Fibroblast of lung (primary cell): ENCODE results near the gene CNNM1. TPM values are rescaled to one million over a fixed set of nuclear protein-coding genes. Genes with fewer than 3 reads are reported as not detected.

Source experiments
- DNase-seq, 2 donors: peaks; one replicate each; pipeline versions ENCODE4 v3.0.0 to v3.0.0-alpha.2; 2010; ENCODE audit warnings: low read depth in 2 of 2
- H2AFZ ChIP-seq: 2 replicates; pipeline ENCODE4 v1.5.1; 2012; ENCODE audit warnings: low read length, control low read depth, inconsistent platforms
- H3K27ac ChIP-seq: 2 replicates; pipeline ENCODE4 v1.5.1; 2011; ENCODE audit warnings: low read length, control low read depth; ENCODE audit not compliant: insufficient read depth
- H3K27me3 ChIP-seq: 2 replicates; pipeline ENCODE4 v1.5.1; 2011; ENCODE audit warnings: mild to moderate bottlenecking, low read length; ENCODE audit not compliant: control insufficient read depth, insufficient read depth
- H3K36me3 ChIP-seq: 2 replicates; pipeline ENCODE4 v1.5.1; 2011; ENCODE audit warnings: low read length; ENCODE audit not compliant: control insufficient read depth, insufficient read depth
- H3K4me1 ChIP-seq: 2 replicates; pipeline ENCODE4 v1.5.1; 2011; ENCODE audit warnings: low read length; ENCODE audit not compliant: control insufficient read depth, insufficient read depth; ENCODE audit errors: extremely low read depth
- H3K4me2 ChIP-seq: 2 replicates; pipeline ENCODE4 v1.5.1; 2011; ENCODE audit warnings: low read length, control low read depth; ENCODE audit not compliant: insufficient read depth; ENCODE audit errors: extremely low read depth
- H3K4me3 ChIP-seq, 4 experiments: fragments of 200-600 bp in 1 of 4; sonication (generic) in 1 of 4; replicated peaks in 1 of 4; 2 replicates each; pipeline ENCODE4 v1.5.1; 2011 to 2016; ENCODE audit warnings: low read length in 4 of 4, low read depth in 3 of 4, mild to moderate bottlenecking in 3 of 4, control low read depth in 2 of 4, inconsistent platforms in 1 of 4, mixed read lengths in 1 of 4; ENCODE audit not compliant: insufficient read depth in 1 of 4; ENCODE audit errors: control extremely low read depth in 1 of 4
- H3K79me2 ChIP-seq: 2 replicates; pipeline ENCODE4 v1.5.1; 2012; ENCODE audit warnings: mild to moderate bottlenecking, low read length, inconsistent platforms; ENCODE audit not compliant: control insufficient read depth, insufficient read depth
- H3K9ac ChIP-seq: 2 replicates; pipeline ENCODE4 v1.5.1; 2011; ENCODE audit warnings: mild to moderate bottlenecking, low read length, control low read depth; ENCODE audit not compliant: insufficient read depth
- H3K9me3 ChIP-seq: 2 replicates; pipeline ENCODE4 v1.5.1; 2012; ENCODE audit warnings: low read depth, low read length; ENCODE audit not compliant: control insufficient read depth, insufficient read depth
- H4K20me1 ChIP-seq: 2 replicates; pipeline ENCODE4 v1.5.1; 2011; ENCODE audit warnings: low read length; ENCODE audit not compliant: control insufficient read depth, insufficient read depth; ENCODE audit errors: extremely low read depth
- CTCF ChIP-seq, 2 donors: IDR thresholded peaks in 1 of 2; conservative IDR thresholded peaks in 1 of 2; 1 replicate in 1 of 2; 2 replicates in 1 of 2; pipeline ENCODE4 v1.5.1; 2011 to 2012; ENCODE audit warnings: low read length in 2 of 2, control low read depth in 1 of 2, inconsistent platforms in 1 of 2, low read depth in 1 of 2, mild to moderate bottlenecking in 1 of 2
- EZH2 ChIP-seq: IDR thresholded peaks from 2 replicates; pipeline ENCODE4 v1.5.1; 2012; ENCODE audit warnings: low read length, control low read depth, mild to moderate bottlenecking; ENCODE audit errors: missing control alignments
- polyA plus RNA-seq, 2 donors: library from polyadenylated mRNA; depleted of rRNA in 1 of 2; stranded (reverse) in 1 of 2; unstranded in 1 of 2; fragments of >200 nt; gene quantifications; 2 replicates each; pipeline ENCODE4 v1.2.1, GENCODE V29; 2011 to 2012; ENCODE audit warnings: missing spikeins in 1 of 2
- total RNA-seq: library from RNA; depleted of rRNA; stranded (reverse); fragments of >200 nt; gene quantifications from 2 replicates; pipeline ENCODE4 v1.2.1, GENCODE V29; 2014

CNNM1 gene
- total and polyA plus RNA-seq, 2 donors (not counting 1 experiment from before 2014, with no cell fraction given): 0.20 to 0.66 TPM

- no peaks in the 10 kb centered on the region for H4K20me1 ChIP-seq
- H2AFZ ChIP-seq: no peak overlapping the region
Measured at GRCh38 chr10:99316374-99316773, 12.8 kb upstream of the CNNM1 start.

GRCh38 chr10:99318048-99318447, 11.1 kb upstream of the CNNM1 start:
- no peaks in the 10 kb centered on the region for H3K36me3 ChIP-seq
- H3K4me1 ChIP-seq: no peaks in the 10 kb centered on the region
- H3K4me2 ChIP-seq: no peak overlapping the region
- no peak overlapping the region for H3K4me3 ChIP-seq
- no peaks in the 10 kb centered on the region for H4K20me1 ChIP-seq
- H3K9ac ChIP-seq: no peak overlapping the region
- no peak overlapping the region for H2AFZ ChIP-seq
- TF ChIP-seq CTCF (conservative IDR thresholded peaks at IDR 0.05 in 1 of 2, IDR thresholded peaks at IDR 0.05 in 1 of 2; ENCODE audit: low read depth in 1 of 2, low read length in 2 of 2): no peak
- TF ChIP-seq EZH2: no peak
- H3K9me3 ChIP-seq: no peaks in the 10 kb centered on the region
- H3K27ac ChIP-seq: no peak overlapping the region
- no peaks in the 10 kb centered on the region for H3K79me2 ChIP-seq
- H3K27me3 ChIP-seq: peaks cover 2% of the 10 kb centered on the region
- DNase-seq: no peak

More at GRCh38 chr10:99316374-99316773, 12.8 kb upstream of the CNNM1 start:
- H3K9ac ChIP-seq: no peak overlapping the region
- no peak for TF ChIP-seq CTCF (conservative IDR thresholded peaks at IDR 0.05 in 1 of 2, IDR thresholded peaks at IDR 0.05 in 1 of 2; ENCODE audit: low read depth in 1 of 2, low read length in 2 of 2)
- no peak for TF ChIP-seq EZH2
- H3K79me2 ChIP-seq: no peaks in the 10 kb centered on the region
- no peak overlapping the region for H3K4me3 ChIP-seq
- H3K4me2 ChIP-seq: no peak overlapping the region
- no peaks in the 10 kb centered on the region for H3K4me1 ChIP-seq
- H3K27ac ChIP-seq: no peak overlapping the region
- H3K36me3 ChIP-seq: no peaks in the 10 kb centered on the region
- peaks cover 2% of the 10 kb centered on the region for H3K27me3 ChIP-seq
- no peak for DNase-seq
- no peaks in the 10 kb centered on the region for H3K9me3 ChIP-seq

GRCh38 chr10:99318475-99318874, 10.7 kb upstream of the CNNM1 start:
- Histone ChIP-seq H3K36me3 (no peaks in the 10 kb centered on the region), H3K9me3 (no peaks in the 10 kb centered on the region), H4K20me1 (no peaks in the 10 kb centered on the region), H3K27ac (no peak overlapping the region), H3K4me2 (no peak overlapping the region), H2AFZ (no peak overlapping the region), H3K4me3 (no peak overlapping the region), H3K4me1 (no peaks in the 10 kb centered on the region), H3K27me3 (peaks cover 2% of the 10 kb centered on the region), H3K9ac (no peak overlapping the region), H3K79me2 (no peaks in the 10 kb centered on the region)
- no peak for DNase-seq
- TF ChIP-seq EZH2: no peak
- TF ChIP-seq CTCF (conservative IDR thresholded peaks at IDR 0.05 in 1 of 2, IDR thresholded peaks at IDR 0.05 in 1 of 2; ENCODE audit: low read depth in 1 of 2, low read length in 2 of 2): no peak
